Measurements from ENCODE around the gene ZNF383. TPM values are rescaled to one million over a fixed set of nuclear protein-coding genes. Genes with fewer than 3 reads are reported as not detected.

The ZNF383 gene
- 8.3 TPM for total RNA-seq (2013)
- polyA plus RNA-seq (1 to 10 TPM; 2.8 to 4.2 (median 3.5) TPM), polyA minus RNA-seq (2.5 and 2.6 TPM in 2 replicates), total RNA-seq (2.3 to 10.8 (median 4.7) reads per million in 11 experiments)

- peak within 1 kb of the TSS; percentile 95 for H2AFZ ChIP-seq (ENCODE audit: insufficient read depth, low read depth, low read length, poor library complexity, severe bottlenecking)
- peak within 1 kb of the TSS; percentile 99 for H3K4me3 Mint-ChIP-seq
- peak within 1 kb of the TSS; percentile 90 for H3K4me2 ChIP-seq (replicated peaks; ENCODE audit: extremely low read depth, low read length, poor library complexity, severe bottlenecking)
- peak within 1 kb of the TSS; percentile 92 to 100 (median 94) for H3K4me3 ChIP-seq (replicated peaks in 1 of 3; ENCODE audit: low read depth in 2 of 3, low read length in 3 of 3)
- no peaks in the 10 kb centered on the region for H4K20me1 ChIP-seq (ENCODE audit: insufficient read depth, low read length)
- peaks cover 0 to 4% (median 2%) of the 10 kb centered on the region in 3 donors for H3K27me3 Mint-ChIP-seq (ENCODE audit: low read depth in 3 of 3)
- peaks cover 3 to 40% of the 10 kb centered on the region in 2 donors for H3K36me3 ChIP-seq (replicated peaks in 1 of 2; ENCODE audit: control insufficient read depth in 1 of 2, insufficient read depth in 2 of 2, low read length in 2 of 2)
- peaks cover 10 to 16% of the 10 kb centered on the region in 2 donors for H3K4me1 ChIP-seq (ENCODE audit: control insufficient read depth in 1 of 2, insufficient read depth in 2 of 2, low read length in 2 of 2)
- no peaks in the 10 kb centered on the region for H3K27me3 ChIP-seq (ENCODE audit: control insufficient read depth in 2 of 2, insufficient read depth in 2 of 2, low read length in 2 of 2)
- H3K27ac Mint-ChIP-seq, result peak within 1 kb of the TSS; percentile 92 to 99 (median 94)
- intact Hi-C loops (cut with micrococcal nuclease), result loop anchor here (5.0 to 10.0 kb wide), 6 partner anchors 143 to 1003 kb away; partner anchors contain the start of genes ZNF527 (in 2 of the 2), ZNF850 (in 2 of the 2), ZNF146 (in 1 of the 2) and ZNF420 (in 1 of the 2)
- H3K36me3 Mint-ChIP-seq, result peaks cover 14 to 33% of the 10 kb centered on the region in 2 donors
- H3K79me2 ChIP-seq (ENCODE audit: insufficient read depth, low read length), result peaks cover 39% of the 10 kb centered on the region
- TF ChIP-seq, protein P1, sequence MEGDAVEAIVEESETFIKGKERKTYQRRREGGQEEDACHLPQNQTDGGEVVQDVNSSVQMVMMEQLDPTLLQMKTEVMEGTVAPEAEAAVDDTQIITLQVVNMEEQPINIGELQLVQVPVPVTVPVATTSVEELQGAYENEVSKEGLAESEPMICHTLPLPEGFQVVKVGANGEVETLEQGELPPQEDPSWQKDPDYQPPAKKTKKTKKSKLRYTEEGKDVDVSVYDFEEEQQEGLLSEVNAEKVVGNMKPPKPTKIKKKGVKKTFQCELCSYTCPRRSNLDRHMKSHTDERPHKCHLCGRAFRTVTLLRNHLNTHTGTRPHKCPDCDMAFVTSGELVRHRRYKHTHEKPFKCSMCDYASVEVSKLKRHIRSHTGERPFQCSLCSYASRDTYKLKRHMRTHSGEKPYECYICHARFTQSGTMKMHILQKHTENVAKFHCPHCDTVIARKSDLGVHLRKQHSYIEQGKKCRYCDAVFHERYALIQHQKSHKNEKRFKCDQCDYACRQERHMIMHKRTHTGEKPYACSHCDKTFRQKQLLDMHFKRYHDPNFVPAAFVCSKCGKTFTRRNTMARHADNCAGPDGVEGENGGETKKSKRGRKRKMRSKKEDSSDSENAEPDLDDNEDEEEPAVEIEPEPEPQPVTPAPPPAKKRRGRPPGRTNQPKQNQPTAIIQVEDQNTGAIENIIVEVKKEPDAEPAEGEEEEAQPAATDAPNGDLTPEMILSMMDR (IDR thresholded peaks at IDR 0.05), result no peak
- peak within 1 kb of the TSS; percentile 71 to 92 for H3K27ac ChIP-seq (ENCODE audit: low read depth in 1 of 2, low read length in 2 of 2)
- peaks cover 24 to 40% of the 10 kb centered on the region in 2 donors for H3K9me3 ChIP-seq (replicated peaks in 1 of 2; ENCODE audit: control insufficient read depth in 1 of 2, insufficient read depth in 1 of 2, low read length in 2 of 2)
- peak; percentile 70 to 75 (median 72) for DNase-seq
- peak within 1 kb of the TSS; percentile 85 for H3K9ac ChIP-seq (ENCODE audit: insufficient read depth, low read length, poor library complexity, severe bottlenecking)
- peaks cover 16% of the 10 kb centered on the region for H3K4me1 Mint-ChIP-seq
- H3K9me3 Mint-ChIP-seq, result peaks cover 15 to 56% (median 43%) of the 10 kb centered on the region in 7 donors
- under 1% methylated on average over 42 of the region's 44 CpGs for WGBS (ENCODE audit: insufficient coverage)
Observed at GRCh38 chr19:37217775-37218591, at the start of gene ZNF383. Gene ZNF383 (plus strand): TSS chr19:37218214. CDS start chr19:37230454, 12,240 bp downstream.

Data from CD14-positive monocyte (primary cell).